TTC549 (cell line): ENCODE data around the gene TSSK6.

ENCODE experiments used
- FAIRE-seq: peaks from 2 replicates; lab custom pipeline; 2012; peaks lifted over from hg19 to GRCh38; lab: Jason Lieb, UNC

Gene TSSK6

DNA sequence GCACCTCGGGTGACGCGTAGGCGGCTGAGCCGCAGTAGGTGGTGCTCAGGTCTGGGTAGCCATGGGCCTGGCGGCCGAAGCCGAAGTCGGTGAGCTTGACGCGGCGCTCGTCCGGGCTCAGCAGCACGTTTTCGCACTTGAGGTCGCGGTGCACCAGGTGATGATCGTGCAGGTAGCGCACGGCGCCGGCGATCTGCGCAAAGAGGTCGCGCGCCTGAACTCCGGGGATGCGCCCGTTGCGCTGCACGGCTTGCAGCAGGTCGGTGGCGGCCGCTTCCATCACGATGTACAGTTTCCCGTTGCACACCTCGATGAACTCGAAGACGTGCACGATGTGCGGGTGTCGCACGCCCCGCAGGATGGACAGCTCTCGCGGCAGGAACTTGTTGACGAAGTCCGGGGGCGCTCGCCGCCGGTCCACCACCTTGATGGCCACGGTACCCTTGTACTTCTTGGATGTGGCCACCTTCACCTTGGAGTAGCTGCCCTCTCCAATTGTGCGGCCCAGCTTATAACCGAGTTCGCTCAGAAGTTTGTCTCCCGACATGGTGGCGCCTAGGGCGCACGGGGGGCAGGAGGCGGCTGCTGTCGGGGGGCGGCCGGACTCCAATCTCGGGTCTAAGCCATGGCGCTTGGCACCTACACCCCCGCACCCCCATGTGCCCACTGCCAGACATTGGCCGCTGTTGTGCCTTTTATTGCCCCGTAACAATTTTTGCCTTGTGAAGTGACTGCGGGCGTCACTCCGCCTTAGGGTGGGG is at the start of gene TSSK6:
TSS of gene TSSK6 (minus strand) at position 668 of the 761 bp plus-strand sequence. CDS start at position 547, 121 bp downstream.
- no peak for FAIRE-seq

GRCh38 chr19:19563348-19563848 is 48.0 kb upstream of the TSSK6 start:
- FAIRE-seq, result no peak

- FAIRE-seq, result no peak
Measured at GRCh38 chr19:19562665-19563347, 47.5 kb upstream of the TSSK6 start.

GRCh38 chr19:19561946-19562664 is 46.8 kb upstream of the TSSK6 start:
- no peak for FAIRE-seq

GRCh38 chr19:19559931-19560330 is 44.6 kb upstream of the TSSK6 start:
- no peak for FAIRE-seq

DNA sequence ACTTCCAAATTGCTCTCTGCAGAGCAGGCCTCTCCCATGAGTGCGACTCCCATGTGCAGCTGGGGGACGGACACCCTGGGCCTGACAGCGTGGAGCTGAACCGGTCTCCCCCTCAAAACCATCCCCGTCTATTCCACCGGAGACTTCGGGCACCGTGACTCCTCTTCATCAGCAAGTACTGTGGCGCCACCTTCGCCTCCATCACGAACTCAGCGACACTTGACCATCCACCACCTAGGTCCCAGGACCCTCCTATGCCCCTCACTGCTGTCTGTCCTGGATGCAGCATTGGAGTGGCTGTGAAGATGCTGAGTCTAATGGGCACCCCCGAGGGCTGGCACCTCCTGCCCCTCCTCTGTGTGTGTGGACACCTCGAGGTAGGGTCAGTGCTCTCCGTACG is 43.3 kb upstream of the TSSK6 start:
- no peak for FAIRE-seq

DNA sequence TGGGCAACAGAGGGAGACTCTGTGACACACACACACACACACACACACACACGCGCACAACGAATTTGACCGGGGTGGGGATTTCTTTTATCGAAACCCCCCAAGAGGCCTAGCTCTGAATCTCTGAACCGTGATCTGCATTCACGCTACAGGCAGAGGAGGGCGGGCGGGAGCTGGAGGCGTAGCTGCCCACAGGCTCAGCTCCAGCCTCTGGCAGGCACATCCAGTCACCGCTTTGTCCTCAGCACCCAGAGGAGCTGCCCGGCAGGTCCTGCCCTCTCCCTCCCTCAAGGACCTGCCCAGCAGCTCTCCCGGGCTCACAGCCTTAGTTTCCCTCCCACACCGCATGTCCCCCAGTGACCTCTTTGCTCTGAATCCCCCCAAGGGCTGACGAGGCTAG is 42.7 kb upstream of the TSSK6 start:
- no peak for FAIRE-seq

GRCh38 chr19:19554074-19555023 is 39.0 kb upstream of the TSSK6 start:
- no peak for FAIRE-seq

DNA sequence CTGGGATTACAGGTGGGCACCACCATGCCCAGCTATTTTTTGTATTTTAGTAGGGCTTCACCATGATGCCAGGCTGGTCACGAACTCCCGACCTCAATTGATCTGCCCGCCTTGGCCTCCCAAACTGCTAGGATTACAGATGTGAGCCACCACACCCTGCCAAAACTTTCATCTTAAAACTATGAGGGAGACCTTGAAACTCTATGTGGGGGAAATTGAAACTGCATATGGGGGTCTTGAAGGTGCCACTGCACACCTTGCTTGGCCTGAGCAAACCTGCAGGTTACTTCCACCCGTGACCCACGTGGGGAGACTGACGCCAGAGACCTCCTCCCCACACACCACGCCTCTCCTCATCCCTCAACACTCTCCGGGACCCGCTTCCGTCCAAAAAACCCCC is 38.3 kb upstream of the TSSK6 start:
- no peak for FAIRE-seq

- FAIRE-seq, result no peak
Measured at GRCh38 chr19:19552798-19553197, 37.5 kb upstream of the TSSK6 start.

- no peak for FAIRE-seq
Measured at GRCh38 chr19:19551853-19552192, 36.5 kb upstream of the TSSK6 start.

DNA sequence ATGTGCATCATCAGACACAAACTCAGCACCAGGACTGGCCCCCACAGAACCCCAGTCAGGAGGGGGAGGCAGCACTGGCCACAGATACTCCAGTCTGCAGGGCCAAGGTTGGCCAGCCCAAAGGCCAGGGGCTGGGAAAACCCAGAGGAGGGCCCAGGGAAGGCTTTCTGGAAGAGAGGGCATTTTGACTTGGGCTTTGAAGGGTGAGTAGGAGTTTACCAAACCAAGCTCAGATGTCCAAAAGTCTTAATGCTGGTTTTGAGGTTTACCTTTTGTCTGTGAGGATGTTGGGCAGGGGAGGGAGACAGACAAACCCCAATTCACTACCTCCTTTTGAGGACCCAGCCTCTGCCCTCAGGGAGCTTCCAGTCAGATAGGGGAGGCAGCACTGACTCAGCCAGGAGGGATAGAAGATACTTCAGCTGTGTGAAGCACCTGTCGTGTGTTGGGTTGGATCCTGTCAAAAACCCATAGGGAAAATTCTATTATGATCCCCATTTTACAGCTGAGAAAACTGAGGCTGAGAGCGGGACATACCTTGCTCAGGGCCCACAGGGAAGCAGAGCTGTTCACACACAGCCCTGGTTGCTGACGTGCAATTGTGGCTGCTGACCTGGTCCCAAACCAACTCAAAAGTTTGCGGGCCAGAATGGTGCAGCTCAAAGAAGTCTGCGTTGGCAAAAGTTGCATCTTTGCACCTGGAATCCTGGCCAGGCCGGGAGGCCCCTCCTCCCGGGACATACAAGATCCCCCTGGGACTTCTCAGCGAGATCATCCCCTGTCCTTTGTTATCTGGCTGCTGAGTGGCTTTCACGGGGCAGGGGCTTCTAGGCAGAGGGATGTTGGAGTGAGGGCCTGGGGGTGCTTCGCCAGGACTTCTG is 35.9 kb upstream of the TSSK6 start:
- no peak for FAIRE-seq

- no peak for FAIRE-seq
Measured at GRCh38 chr19:19550485-19550929, 35.2 kb upstream of the TSSK6 start.

DNA sequence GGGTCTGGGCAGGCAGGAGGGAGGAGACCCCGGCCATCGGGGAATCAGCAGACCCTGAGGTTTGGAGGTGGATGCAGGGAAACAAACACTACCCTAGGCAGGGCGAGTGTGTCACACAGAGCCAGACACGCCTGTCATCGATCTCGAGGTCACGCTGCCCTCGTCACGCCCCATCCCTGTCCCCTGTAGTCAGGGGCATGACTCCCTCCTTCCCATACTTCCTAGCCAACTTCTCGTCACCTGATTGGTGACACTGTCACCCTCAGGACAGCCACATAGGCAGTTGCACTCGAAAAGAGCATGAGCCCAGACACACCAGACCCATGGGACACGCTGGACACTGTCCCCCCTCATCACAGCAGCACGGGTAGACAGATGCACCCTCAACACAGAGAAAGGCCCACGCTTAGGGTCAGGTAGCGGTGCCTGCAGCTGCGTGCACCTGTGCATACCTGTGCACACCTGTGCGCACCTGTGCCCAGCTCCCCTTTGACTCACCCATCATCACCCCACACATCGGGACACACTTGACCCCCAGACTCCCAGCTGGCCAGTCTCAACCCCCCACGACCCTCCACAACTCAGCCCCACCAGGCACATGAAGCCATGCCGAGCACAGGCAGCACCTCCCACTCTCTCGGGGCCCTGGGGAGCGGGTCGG is 34.6 kb upstream of the TSSK6 start:
- FAIRE-seq, result no peak

DNA sequence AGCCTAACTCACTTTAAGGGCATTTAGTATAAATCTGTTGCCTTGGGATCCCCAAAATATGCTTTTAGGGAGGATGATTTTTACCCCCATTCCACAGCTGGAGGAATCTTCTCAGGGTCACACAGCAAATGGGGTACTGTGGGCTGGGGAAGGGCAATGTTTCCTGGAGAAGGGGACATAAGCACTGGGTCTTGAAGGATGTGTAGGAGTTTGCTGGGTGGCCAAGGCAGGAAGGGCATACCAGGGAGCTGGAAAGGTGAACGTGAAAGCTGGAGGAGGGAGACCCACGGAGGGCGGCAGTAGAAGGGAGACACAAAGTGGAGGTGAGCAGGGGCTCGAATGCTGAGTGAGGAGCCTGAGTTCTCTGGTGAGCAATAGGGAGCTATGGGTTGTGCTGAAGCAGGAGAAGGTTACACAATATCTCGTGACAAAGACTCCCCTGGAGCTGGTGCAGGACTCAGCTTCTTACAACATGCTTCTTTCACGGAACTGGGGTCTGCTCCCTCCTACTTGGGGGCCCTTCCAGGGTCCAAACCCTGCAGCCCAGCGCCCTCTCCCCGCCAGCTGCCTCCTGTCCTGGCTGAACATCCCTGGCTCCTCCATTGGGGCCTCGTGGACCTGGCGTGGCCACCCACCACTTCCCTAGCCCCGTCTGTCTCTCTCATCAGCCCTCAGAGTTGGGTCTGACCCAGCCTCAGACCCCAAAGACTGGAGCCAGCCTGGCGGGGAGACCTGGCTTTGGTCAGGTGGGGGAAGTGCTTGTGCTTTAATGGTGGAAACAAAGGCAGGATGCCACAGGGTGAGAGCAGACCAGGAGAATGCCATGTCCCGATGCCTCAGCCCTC is 33.8 kb upstream of the TSSK6 start:
- no peak for FAIRE-seq

GRCh38 chr19:19547674-19548336 is 32.5 kb upstream of the TSSK6 start:
- no peak for FAIRE-seq

GRCh38 chr19:19546751-19547162 is 31.4 kb upstream of the TSSK6 start:
- no peak for FAIRE-seq

- FAIRE-seq, result no peak
Measured at GRCh38 chr19:19545707-19546106, 30.4 kb upstream of the TSSK6 start.
